ENCODE data around the gene EXOC3L1.

GRCh38 chr16:67228034-67228785 is 38.3 kb upstream of the EXOC3L1 start:
- TF ChIP-seq CTCF (IDR thresholded peaks at IDR 0.05) (no peak), POLR2A (IDR thresholded peaks at IDR 0.05) (no peak)
